HepG2 (cell line): ENCODE measurements around the gene ASF1B. TPM values are rescaled to one million over a fixed set of nuclear protein-coding genes. Genes with fewer than 3 reads are reported as not detected.

Experiments
- ATAC-seq: fragments of 200-7000 bp; cut with Tn5 transposase; 3 replicates; pipeline ENCODE4 v1.9.1; 2020; ENCODE audit warnings: mild to moderate bottlenecking, moderate library complexity
- BruUV-seq: library from RNA; stranded (reverse); fragments of 400-500 nt; replicated peaks from 2 replicates; lab custom pipeline; 2021; lab: Mats Ljungman, UMichigan
- CTCF ChIA-PET: fragments of 300-600 bp; formaldehyde crosslinking; extraction: SDS; loops from one replicate; lab custom pipeline; 2021; ENCODE audit warnings: low total read pairs, inconsistent platforms, low intra/inter-chr PET ratio; lab: Yijun Ruan, JAX
- POLR2A ChIA-PET: fragments of 350-600 bp; sonication (Branson Sonifier 250); formaldehyde crosslinking; loops from one replicate; lab custom pipeline; 2020; ENCODE audit warnings: antibody characterized with exemption, inconsistent platforms; lab: Yijun Ruan, JAX
- DNase-seq: peaks from one replicate; pipeline ENCODE4 v3.0.0-alpha.2; 2015; ENCODE audit warnings: low spot score
- FAIRE-seq: peaks from 3 replicates; lab custom pipeline; 2011; peaks lifted over from hg19 to GRCh38; lab: Jason Lieb, UNC
- H2AFZ ChIP-seq: one replicate; pipeline ENCODE4 v1.6.1; 2011; ENCODE audit warnings: low read length, inconsistent platforms
- H3K27ac ChIP-seq: fragments of 300-600 bp; 3 replicates; pipeline ENCODE4 v1.8.0; 2011; ENCODE audit warnings: mixed run types, mild to moderate bottlenecking, mixed read lengths, low read length, inconsistent platforms; ENCODE audit not compliant: insufficient read depth; ENCODE audit errors: extremely low read length
- H3K27me3 ChIP-seq, 2 experiments: fragments of 200-600 bp in 1 of 2; 2 replicates in 1 of 2; 3 replicates in 1 of 2; pipeline versions ENCODE4 v1.6.0 to v1.8.0; 2011; ENCODE audit warnings: low read length in 2 of 2, mild to moderate bottlenecking in 2 of 2, moderate library complexity in 2 of 2, inconsistent platforms in 1 of 2; ENCODE audit not compliant: insufficient read depth in 2 of 2, control insufficient read depth in 1 of 2
- H3K36me3 ChIP-seq, 2 experiments: fragments of 200-600 bp in 1 of 2; replicated peaks in 1 of 2; 2 replicates in 1 of 2; 3 replicates in 1 of 2; pipeline versions ENCODE4 v1.5.1 to v1.8.0; 2011; ENCODE audit warnings: low read length in 2 of 2, inconsistent platforms in 1 of 2; ENCODE audit not compliant: insufficient read depth in 2 of 2, control insufficient read depth in 1 of 2
- H3K4me1 ChIP-seq: 2 replicates; pipeline ENCODE4 v1.5.1; 2012; ENCODE audit warnings: low read length, inconsistent platforms; ENCODE audit not compliant: insufficient read depth
- H3K4me2 ChIP-seq: 2 replicates; pipeline ENCODE4 v1.6.0; 2011; ENCODE audit warnings: low read depth, low read length, inconsistent platforms
- H3K4me3 ChIP-seq, 3 experiments: fragments of 200-600 bp in 1 of 3; sonication (generic), shearing (Covaris generic) in 1 of 3; replicated peaks in 1 of 3; 2 replicates each; pipeline ENCODE4 v1.5.1; 2011 to 2016; ENCODE audit warnings: low read length in 3 of 3, inconsistent platforms in 2 of 3, low read depth in 2 of 3, mild to moderate bottlenecking in 2 of 3, control low read depth in 1 of 3, mixed read lengths in 1 of 3; ENCODE audit not compliant: insufficient read depth in 1 of 3
- H3K79me2 ChIP-seq: one replicate; pipeline ENCODE4 v1.6.1; 2011; ENCODE audit warnings: low read length, inconsistent platforms; ENCODE audit not compliant: insufficient read depth
- H3K9ac ChIP-seq: 2 replicates; pipeline ENCODE4 v1.6.0; 2011; ENCODE audit warnings: mild to moderate bottlenecking, low read depth, low read length, inconsistent platforms; ENCODE audit not compliant: insufficient read depth
- H3K9me3 ChIP-seq: 2 replicates; pipeline ENCODE4 v1.5.1; 2012; ENCODE audit warnings: mild to moderate bottlenecking, low read length
- H4K20me1 ChIP-seq: 2 replicates; pipeline ENCODE4 v1.6.0; 2011; ENCODE audit warnings: inconsistent platforms, mild to moderate bottlenecking, low read length, moderate library complexity; ENCODE audit not compliant: insufficient read depth
- AHR ChIP-seq: IDR thresholded peaks from 2 replicates; pipeline ENCODE4 v1.6.1; 2018; ENCODE audit warnings: missing genetic modification reagents, missing compliant biosample characterization
- ATF4 ChIP-seq, 2 experiments: fragments of 450-650 bp in 1 of 2; sonication (generic) in 1 of 2; formaldehyde crosslinking; IDR thresholded peaks; 2 replicates each; pipeline versions ENCODE4 v1.5.0 to v1.8.0; 2020 to 2022; ENCODE audit warnings: mild to moderate bottlenecking in 1 of 2, missing genetic modification reagents in 1 of 2
- CHD4 ChIP-seq: fragments of 200-600 bp; sonication (generic); IDR thresholded peaks from 2 replicates; pipeline ENCODE4 v1.7.0; 2017; ENCODE audit warnings: mild to moderate bottlenecking, low read length, borderline replicate concordance
- DR1 ChIP-seq: sonication (generic); formaldehyde crosslinking; IDR thresholded peaks from 2 replicates; pipeline ENCODE4 v1.8.0; 2021; ENCODE audit warnings: mild to moderate bottlenecking, missing genetic modification reagents, inconsistent platforms
- FLYWCH1 ChIP-seq: sonication (generic); formaldehyde crosslinking; IDR thresholded peaks from 2 replicates; pipeline ENCODE4 v1.8.1; 2023; ENCODE audit warnings: mild to moderate bottlenecking, missing genetic modification reagents
- IKZF1 ChIP-seq: fragments of 450-650 bp; IDR thresholded peaks from 2 replicates; pipeline ENCODE4 v1.7.1; 2016
- IRF2 ChIP-seq: IDR thresholded peaks from 2 replicates; pipeline ENCODE4 v1.6.1; 2018; ENCODE audit warnings: missing genetic modification reagents, missing compliant biosample characterization
- IRX3 ChIP-seq: sonication (generic); formaldehyde crosslinking; IDR thresholded peaks from 2 replicates; pipeline ENCODE4 v1.8.1; 2023; ENCODE audit warnings: mild to moderate bottlenecking, low read depth, missing genetic modification reagents, borderline replicate concordance
- NR2C2 ChIP-seq: sonication (generic); formaldehyde crosslinking; IDR thresholded peaks from 2 replicates; pipeline ENCODE4 v1.4.0; 2020; ENCODE audit warnings: missing genetic modification reagents, mild to moderate bottlenecking, moderate library complexity, borderline replicate concordance
- PCBP1 ChIP-seq: fragments of 200-400 bp; formaldehyde crosslinking; IDR thresholded peaks from 2 replicates; pipeline ENCODE4 v1.6.1; 2017; ENCODE audit warnings: mild to moderate bottlenecking, low read depth, low read length, borderline replicate concordance
- RBM39 ChIP-seq: fragments of 200-400 bp; formaldehyde crosslinking; IDR thresholded peaks from one replicate; pipeline ENCODE4 v1.6.1; 2018; ENCODE audit warnings: antibody characterized with exemption, mild to moderate bottlenecking, low read depth, low read length; ENCODE audit not compliant: poor library complexity, severe bottlenecking
- ZBTB33 ChIP-seq: sonication (generic); formaldehyde crosslinking; IDR thresholded peaks from 2 replicates; pipeline ENCODE4 v1.4.0; 2020; ENCODE audit warnings: missing genetic modification reagents
- ZNF101 ChIP-seq: sonication (generic); formaldehyde crosslinking; IDR thresholded peaks from 2 replicates; pipeline ENCODE4 v1.4.0; 2020; ENCODE audit warnings: mild to moderate bottlenecking, low read depth, missing genetic modification reagents, borderline replicate concordance
- ZNF234 ChIP-seq: sonication (generic); formaldehyde crosslinking; conservative IDR thresholded peaks from 2 replicates; pipeline ENCODE4 v1.5.1; 2020; ENCODE audit warnings: mild to moderate bottlenecking, missing genetic modification reagents
- ZNF563 ChIP-seq: sonication (generic); formaldehyde crosslinking; IDR thresholded peaks from 2 replicates; pipeline ENCODE4 v1.8.0; 2022; ENCODE audit warnings: mild to moderate bottlenecking, moderate library complexity, missing genetic modification reagents
- ZNF660 ChIP-seq: sonication (generic); formaldehyde crosslinking; IDR thresholded peaks from 2 replicates; pipeline ENCODE4 v1.5.1; 2020; ENCODE audit warnings: mild to moderate bottlenecking, low read depth, missing genetic modification reagents, borderline replicate concordance
- ZNF768 ChIP-seq: sonication (generic); formaldehyde crosslinking; IDR thresholded peaks from 2 replicates; pipeline ENCODE4 v1.4.0; 2020; ENCODE audit warnings: missing genetic modification reagents
- WGBS: methylation state at CpG from one replicate; pipeline ENCODE4 v1.1.6; 2017; ENCODE audit warnings: low lambda C conversion rate; 5-methylcytosine and 5-hydroxymethylcytosine counted together
- in situ Hi-C: cut with HindIII; loops from 2 replicates; pipeline ENCODE4 v1.10.0; 2017; ENCODE audit warnings: low pct_unique_long_range_greater_than_20kb; ENCODE audit not compliant: extremely low pct_ligation_motif_present
- intact Hi-C: fragments of 100-400 bp; cut with micrococcal nuclease; formaldehyde crosslinking; loops from one replicate; pipeline ENCODE4 v1.10.0; 2022; ENCODE audit not compliant: unreplicated experiment
- polyA plus RNA-seq, 8 experiments: library from polyadenylated mRNA; depleted of rRNA in 3 of 8; stranded (reverse) in 7 of 8; unstranded in 1 of 8; fragments of >200 nt; fragmentation: Illumina TruSeq in 4 of 8; extraction: Trizol in 4 of 8; gene quantifications; 2 replicates each; pipeline versions ENCODE4 v1.2.1 to v1.2.3, GENCODE V29; 2011 to 2016; ENCODE audit warnings: low read depth in 4 of 8, missing spikeins in 1 of 8, mixed read lengths in 1 of 8; ENCODE audit not compliant: insufficient read depth in 1 of 8
- total RNA-seq, 5 experiments: library from RNA; depleted of rRNA; stranded (reverse); fragments of >200 nt; fragmentation: Illumina TruSeq; extraction: Trizol; gene quantifications; 2 replicates each; pipeline ENCODE4 v1.2.3, GENCODE V29; 2016; ENCODE audit warnings: low read depth in 1 of 5
- TF ChIP-seq, protein P1 (sequence below): sonication (generic); formaldehyde crosslinking; IDR thresholded peaks from 2 replicates; pipeline ENCODE4 v1.5.0; 2020; ENCODE audit warnings: missing genetic modification reagents
- TF ChIP-seq, protein P2 (sequence below): sonication (generic); formaldehyde crosslinking; IDR thresholded peaks from 2 replicates; pipeline ENCODE4 v1.4.0; 2020; ENCODE audit warnings: missing genetic modification reagents

The ASF1B gene
- total and polyA plus RNA-seq, 2 of the 13 experiments (the other 11 are each of a cell fraction or from before 2014, with no cell fraction given), result 18.2 to 24.8 TPM

DNA sequence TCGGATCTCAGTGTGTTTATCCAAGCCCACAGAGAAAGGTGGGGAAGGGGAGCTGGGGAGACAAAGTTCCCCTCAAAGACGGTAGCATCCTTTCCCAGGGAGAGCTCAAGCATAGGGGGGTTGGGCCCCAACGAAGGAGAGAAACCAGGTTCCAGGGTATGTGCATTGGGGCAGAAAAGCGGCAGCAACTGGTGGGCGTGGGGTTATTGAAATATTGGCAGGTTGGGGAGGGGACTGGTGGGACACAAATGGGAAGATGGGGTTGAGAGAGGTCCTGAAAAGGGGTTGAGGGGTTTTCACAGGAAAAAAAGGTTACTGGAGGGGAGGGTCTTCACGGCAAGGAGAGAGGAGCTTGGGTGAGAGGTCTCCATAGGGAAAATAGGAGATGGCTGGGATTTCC, 1.0 kb downstream of the ASF1B start:
- Histone ChIP-seq H3K27me3 (no peaks in the 10 kb centered on the region), H3K27ac (no peak overlapping the region), H3K4me2 (peak overlapping the region; percentile 87), H2AFZ (no peak overlapping the region), H3K9ac (peak overlapping the region; percentile 80), H3K9me3 (no peaks in the 10 kb centered on the region), H3K36me3 (no peaks in the 10 kb centered on the region), H4K20me1 (no peaks in the 10 kb centered on the region), H3K79me2 (peaks cover 12% of the 10 kb centered on the region), H3K4me3 (peak overlapping the region; percentile 68 to 90 (median 72)), H3K4me1 (peaks cover 43% of the 10 kb centered on the region)
- in situ Hi-C loops, result no loop called here
- ATAC-seq (no peak), FAIRE-seq (no peak), DNase-seq (no peak)
- 36% methylated on average over 6 of the region's 6 CpGs for WGBS
- BruUV-seq, result TSS peak; percentile 59
- POLR2A ChIA-PET, result interaction anchor here (1.2 to 1.9 kb wide), 2 partner anchors 18 to 404 kb away, joined by 4 to 7 read pairs; partner anchors contain the start of gene PRKACA
- intact Hi-C loops, result loop anchor here (5.0 kb wide), 1 partner anchor 1833 kb away; no protein-coding TSS in a partner anchor
- CTCF ChIA-PET, result no interaction called here
- no peak for TF ChIP-seq RBM39
- TF ChIP-seq IRF2 (CRISPR knock-in tag), result no peak
- no peak for TF ChIP-seq NR2C2 (CRISPR knock-in tag)
- TF ChIP-seq FLYWCH1, result no peak
- no peak for TF ChIP-seq IRX3 (CRISPR knock-in tag)
- TF ChIP-seq CHD4, result no peak
- TF ChIP-seq ZNF101 (CRISPR knock-in tag), result no peak
- no peak for TF ChIP-seq PCBP1
- TF ChIP-seq ZNF563, result no peak
- TF ChIP-seq IKZF1, result no peak
- TF ChIP-seq ZNF768 (CRISPR knock-in tag), result no peak
- TF ChIP-seq, protein P1, sequence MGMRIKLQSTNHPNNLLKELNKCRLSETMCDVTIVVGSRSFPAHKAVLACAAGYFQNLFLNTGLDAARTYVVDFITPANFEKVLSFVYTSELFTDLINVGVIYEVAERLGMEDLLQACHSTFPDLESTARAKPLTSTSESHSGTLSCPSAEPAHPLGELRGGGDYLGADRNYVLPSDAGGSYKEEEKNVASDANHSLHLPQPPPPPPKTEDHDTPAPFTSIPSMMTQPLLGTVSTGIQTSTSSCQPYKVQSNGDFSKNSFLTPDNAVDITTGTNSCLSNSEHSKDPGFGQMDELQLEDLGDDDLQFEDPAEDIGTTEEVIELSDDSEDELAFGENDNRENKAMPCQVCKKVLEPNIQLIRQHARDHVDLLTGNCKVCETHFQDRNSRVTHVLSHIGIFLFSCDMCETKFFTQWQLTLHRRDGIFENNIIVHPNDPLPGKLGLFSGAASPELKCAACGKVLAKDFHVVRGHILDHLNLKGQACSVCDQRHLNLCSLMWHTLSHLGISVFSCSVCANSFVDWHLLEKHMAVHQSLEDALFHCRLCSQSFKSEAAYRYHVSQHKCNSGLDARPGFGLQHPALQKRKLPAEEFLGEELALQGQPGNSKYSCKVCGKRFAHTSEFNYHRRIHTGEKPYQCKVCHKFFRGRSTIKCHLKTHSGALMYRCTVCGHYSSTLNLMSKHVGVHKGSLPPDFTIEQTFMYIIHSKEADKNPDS (CRISPR knock-in tag), result no peak
- TF ChIP-seq ZBTB33 (CRISPR knock-in tag), result no peak
- no peak for TF ChIP-seq AHR (CRISPR knock-in tag)
- no peak for TF ChIP-seq DR1 (CRISPR knock-in tag)
- no peak for TF ChIP-seq ZNF660 (CRISPR knock-in tag)
- no peak for TF ChIP-seq ATF4 (CRISPR knock-in tag; IDR thresholded peaks at IDR 0.05)
- no peak for TF ChIP-seq ZNF234 (CRISPR knock-in tag)
- TF ChIP-seq, protein P2, sequence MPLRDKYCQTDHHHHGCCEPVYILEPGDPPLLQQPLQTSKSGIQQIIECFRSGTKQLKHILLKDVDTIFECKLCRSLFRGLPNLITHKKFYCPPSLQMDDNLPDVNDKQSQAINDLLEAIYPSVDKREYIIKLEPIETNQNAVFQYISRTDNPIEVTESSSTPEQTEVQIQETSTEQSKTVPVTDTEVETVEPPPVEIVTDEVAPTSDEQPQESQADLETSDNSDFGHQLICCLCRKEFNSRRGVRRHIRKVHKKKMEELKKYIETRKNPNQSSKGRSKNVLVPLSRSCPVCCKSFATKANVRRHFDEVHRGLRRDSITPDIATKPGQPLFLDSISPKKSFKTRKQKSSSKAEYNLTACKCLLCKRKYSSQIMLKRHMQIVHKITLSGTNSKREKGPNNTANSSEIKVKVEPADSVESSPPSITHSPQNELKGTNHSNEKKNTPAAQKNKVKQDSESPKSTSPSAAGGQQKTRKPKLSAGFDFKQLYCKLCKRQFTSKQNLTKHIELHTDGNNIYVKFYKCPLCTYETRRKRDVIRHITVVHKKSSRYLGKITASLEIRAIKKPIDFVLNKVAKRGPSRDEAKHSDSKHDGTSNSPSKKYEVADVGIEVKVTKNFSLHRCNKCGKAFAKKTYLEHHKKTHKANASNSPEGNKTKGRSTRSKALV (CRISPR knock-in tag), result no peak
